A549 (cell line): Measurements from ENCODE around the gene AK8. TPM values are rescaled to one million over a fixed set of nuclear protein-coding genes. Genes with fewer than 3 reads are reported as not detected.

Experiments
- ATAC-seq, 2 experiments: fragments of 200-7000 bp in 1 of 2; fragments of >200 bp in 1 of 2; cut with Nextera tagmentation in 1 of 2; cut with Tn5 transposase in 1 of 2; 3 replicates each; pipeline versions ENCODE4 v1.8.0 to v1.9.1; 2018 to 2020; ENCODE audit warnings: mild to moderate bottlenecking in 1 of 2, moderate library complexity in 1 of 2
- CTCF ChIA-PET: fragments of 300-600 bp; sonication (Branson Sonifier 250); formaldehyde crosslinking; extraction: SDS; loops from one replicate; lab custom pipeline; 2021; ENCODE audit warnings: antibody characterized with exemption, inconsistent platforms; lab: Yijun Ruan, JAX
- POLR2A ChIA-PET: fragments of 350-600 bp; formaldehyde crosslinking; extraction: SDS; loops from one replicate; lab custom pipeline; 2021; ENCODE audit warnings: antibody characterized with exemption, inconsistent platforms; lab: Yijun Ruan, JAX
- DNase-seq, 2 experiments: peaks; one replicate each; pipeline versions ENCODE4 v3.0.0 to v3.0.0-alpha.2; 2011 to 2016; ENCODE audit warnings: low read depth in 1 of 2, low spot score in 1 of 2
- FAIRE-seq: peaks from 2 replicates; lab custom pipeline; 2011; peaks lifted over from hg19 to GRCh38; lab: Jason Lieb, UNC
- H3K27ac ChIP-seq, 2 experiments: fragments of >200 bp; sonication (Bioruptor Twin); formaldehyde crosslinking; 3 replicates each; pipeline ENCODE4 v1.5.1; 2016 to 2017
- H3K4me1 ChIP-seq: fragments of >200 bp; sonication (Bioruptor Twin); formaldehyde crosslinking; 3 replicates; pipeline ENCODE4 v1.6.1; 2016
- H3K4me2 ChIP-seq: fragments of >200 bp; sonication (Bioruptor Twin); formaldehyde crosslinking; 3 replicates; pipeline ENCODE4 v1.6.1; 2016
- H3K4me3 ChIP-seq: fragments of >200 bp; sonication (Bioruptor Twin); formaldehyde crosslinking; 3 replicates; pipeline ENCODE4 v1.5.1; 2016
- H3K9me3 ChIP-seq: fragments of >200 bp; sonication (Bioruptor Twin); formaldehyde crosslinking; 3 replicates; pipeline ENCODE4 v1.6.1; 2016
- CHD2 ChIP-seq: fragments of 150-350 bp; IDR thresholded peaks from 2 replicates; pipeline ENCODE4 v1.6.1; 2014; ENCODE audit warnings: low read length; ENCODE audit not compliant: partially characterized antibody
- CHD4 ChIP-seq: fragments of 200-600 bp; sonication (generic); IDR thresholded peaks from 2 replicates; pipeline ENCODE4 v1.6.1; 2016; ENCODE audit warnings: antibody characterized with exemption, mild to moderate bottlenecking, borderline replicate concordance
- CTCF ChIP-seq: fragments of >200 bp; sonication (Bioruptor Twin); formaldehyde crosslinking; IDR thresholded peaks from 3 replicates; pipeline ENCODE4 v1.5.1; 2016
- FOXS1 ChIP-seq: fragments of 250-450 bp; sonication (Bioruptor Pico); IDR thresholded peaks from 2 replicates; pipeline ENCODE4 v1.5.0; 2020; ENCODE audit warnings: mild to moderate bottlenecking, moderate library complexity
- NPAS2 ChIP-seq: fragments of 250-450 bp; sonication (Bioruptor Pico); IDR thresholded peaks from 2 replicates; pipeline ENCODE4 v1.8.0; 2022; ENCODE audit warnings: mild to moderate bottlenecking, moderate library complexity, borderline replicate concordance
- PHF8 ChIP-seq: fragments of 200-600 bp; sonication (generic); IDR thresholded peaks from 2 replicates; pipeline ENCODE4 v1.6.1; 2016; ENCODE audit warnings: low read depth, mild to moderate bottlenecking, antibody characterized with exemption, moderate library complexity, borderline replicate concordance
- POLR2A ChIP-seq: IDR thresholded peaks from 2 replicates; pipeline ENCODE4 v1.6.1; 2012; ENCODE audit warnings: mild to moderate bottlenecking, low read length
- RAD21 ChIP-seq, 2 experiments: fragments of >200 bp in 1 of 2; sonication (Bioruptor Twin) in 1 of 2; formaldehyde crosslinking in 1 of 2; IDR thresholded peaks in 1 of 2; conservative IDR thresholded peaks in 1 of 2; 2 replicates in 1 of 2; 3 replicates in 1 of 2; pipeline ENCODE4 v1.6.1; 2012 to 2018; ENCODE audit warnings: inconsistent platforms in 1 of 2
- SMC3 ChIP-seq: fragments of >200 bp; sonication (Bioruptor Twin); formaldehyde crosslinking; IDR thresholded peaks from 3 replicates; pipeline ENCODE4 v1.6.1; 2018; ENCODE audit warnings: inconsistent platforms
- TFCP2L1 ChIP-seq: fragments of 250-450 bp; sonication (Bioruptor Pico); IDR thresholded peaks from 2 replicates; pipeline ENCODE4 v1.5.0; 2021; ENCODE audit warnings: mild to moderate bottlenecking
- WGBS: methylation state at CpG from one replicate; pipeline ENCODE4 v1.1.6; 2017; ENCODE audit errors: missing lambda C conversion rate; 5-methylcytosine and 5-hydroxymethylcytosine counted together
- polyA plus RNA-seq, 4 experiments: library from polyadenylated mRNA; depleted of rRNA in 3 of 4; stranded (reverse); fragments of >200 nt; fragmentation: RNase III in 1 of 4; extraction: RNeasy Plus Mini Kit Qiagen cat#74134 plus additional on column Dnase treatment in 1 of 4; gene quantifications; 2 replicates in 3 of 4; 3 replicates in 1 of 4; pipeline ENCODE4 v1.2.3, GENCODE V29; 2011 to 2017
- TF ChIP-seq, protein P1 (sequence below): IDR thresholded peaks from 2 replicates; pipeline ENCODE4 v1.6.1; 2012; ENCODE audit warnings: low read depth, borderline replicate concordance
- TF ChIP-seq, protein P2 (sequence below): fragments of 250-450 bp; sonication (Bioruptor Pico); IDR thresholded peaks from 2 replicates; pipeline ENCODE4 v1.5.0; 2020; ENCODE audit warnings: low read depth, mild to moderate bottlenecking, moderate library complexity

The AK8 gene
- polyA plus RNA-seq, 2 of the 4 experiments (the other 2 are of a cell fraction), result 0.61 to 0.63 TPM

- FAIRE-seq (no peak), DNase-seq (no peak), ATAC-seq (no peak)
- Histone ChIP-seq H3K4me2 (no peak overlapping the region), H3K4me1 (0 out of 3 replicates have a peak, but pooled peaks cover 3% of the 10 kb centered on the region), H3K4me3 (no peak overlapping the region), H3K9me3 (no peaks in the 10 kb centered on the region), H3K27ac (no peak overlapping the region)
- no peak for TF ChIP-seq CHD2
- TF ChIP-seq, protein P1, sequence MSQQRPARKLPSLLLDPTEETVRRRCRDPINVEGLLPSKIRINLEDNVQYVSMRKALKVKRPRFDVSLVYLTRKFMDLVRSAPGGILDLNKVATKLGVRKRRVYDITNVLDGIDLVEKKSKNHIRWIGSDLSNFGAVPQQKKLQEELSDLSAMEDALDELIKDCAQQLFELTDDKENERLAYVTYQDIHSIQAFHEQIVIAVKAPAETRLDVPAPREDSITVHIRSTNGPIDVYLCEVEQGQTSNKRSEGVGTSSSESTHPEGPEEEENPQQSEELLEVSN, result no peak
- no peak for TF ChIP-seq TFCP2L1
- TF ChIP-seq NPAS2 (CRISPR knock-in tag), result no peak
- WGBS, result 70% methylated on average over 19 of the region's 20 CpGs
- ChIA-PET CTCF (no interaction called here), POLR2A (no interaction called here)
These were observed 73.3 kb downstream of the AK8 start for GRCh38 chr9:132804576-132805295.

DNA sequence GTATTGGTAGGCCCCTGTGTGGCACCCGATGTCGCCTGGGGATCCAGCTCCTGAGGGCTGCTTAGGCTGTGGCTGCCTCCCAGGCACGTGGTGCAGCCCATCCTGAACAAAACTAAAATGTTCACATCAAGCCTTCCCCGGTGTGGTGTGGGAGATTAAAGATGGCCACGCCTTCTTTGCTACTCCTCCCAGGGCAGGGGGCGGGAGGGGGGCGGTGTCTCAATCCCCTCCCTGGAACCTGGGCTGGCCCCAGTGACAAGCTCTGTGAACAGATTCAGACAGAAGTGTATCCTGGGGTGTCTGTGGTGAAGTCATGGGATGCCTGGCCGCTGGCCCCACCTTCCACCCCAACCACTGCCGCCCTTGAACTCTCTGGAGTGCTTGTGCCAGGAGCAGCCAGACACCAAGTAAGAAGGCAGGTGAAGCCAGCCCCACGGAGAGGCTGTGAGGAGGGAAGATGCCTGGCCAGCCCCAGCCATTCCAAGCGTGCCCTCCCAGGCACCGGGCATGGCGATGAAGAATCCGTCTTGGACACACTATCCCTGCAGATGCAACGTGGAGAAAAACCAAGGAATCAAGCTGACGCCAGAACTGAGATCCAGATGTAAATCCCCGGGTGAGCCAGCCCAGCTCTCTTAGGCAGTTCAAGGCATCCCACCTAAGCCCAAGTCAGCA lies 75.8 kb downstream of the AK8 start:
- POLR2A ChIA-PET, result no interaction called here
- 57% methylated on average over 15 of the region's 17 CpGs for WGBS
- DNase-seq (no peak), ATAC-seq (no peak), FAIRE-seq (no peak)
- Histone ChIP-seq H3K27ac (no peak overlapping the region), H3K9me3 (no peaks in the 10 kb centered on the region), H3K4me1 (0 out of 3 replicates have a peak, but pooled peaks cover 3% of the 10 kb centered on the region), H3K4me2 (no peak overlapping the region), H3K4me3 (no peak overlapping the region)
- CTCF ChIA-PET, result interaction anchor here (0.5 to 2.2 kb wide), 6 partner anchors 18 to 392 kb away, joined by 3 to 8 read pairs (median 4); partner anchors contain the start of gene CFAP77
- no peak for TF ChIP-seq FOXS1 (CRISPR knock-in tag)

GRCh38 chr9:132801659-132802058 lies 76.4 kb downstream of the AK8 start:
- FAIRE-seq, result no peak
- 62% methylated on average over 4 of the region's 4 CpGs for WGBS
- no peak for ATAC-seq
- no peak overlapping the region for H3K4me3 ChIP-seq
- 0 out of 3 replicates have a peak, but pooled peaks cover 3% of the 10 kb centered on the region for H3K4me1 ChIP-seq
- ChIA-PET CTCF (interaction anchor here (1.2 to 2.2 kb wide), 3 partner anchors 18 to 295 kb away, joined by 3 to 8 read pairs (median 4); no protein-coding TSS in a partner anchor), POLR2A (no interaction called here)
- no peak for TF ChIP-seq CHD2
- TF ChIP-seq PHF8, result no peak
- H3K9me3 ChIP-seq, result no peaks in the 10 kb centered on the region
- H3K27ac ChIP-seq, result no peak overlapping the region
- no peak for DNase-seq
- H3K4me2 ChIP-seq, result no peak overlapping the region

- Histone ChIP-seq H3K4me2 (peak overlapping the region; percentile 63), H3K27ac (no peak overlapping the region), H3K9me3 (no peaks in the 10 kb centered on the region), H3K4me3 (no peak overlapping the region), H3K4me1 (0 out of 3 replicates have a peak, but pooled peaks cover 3% of the 10 kb centered on the region)
- ChIA-PET POLR2A (no interaction called here), CTCF (interaction anchor here (0.6 to 1.9 kb wide), 27 partner anchors 8 to 392 kb away, joined by 3 to 12 read pairs (median 4); no protein-coding TSS in a partner anchor)
- TF ChIP-seq, protein P2, sequence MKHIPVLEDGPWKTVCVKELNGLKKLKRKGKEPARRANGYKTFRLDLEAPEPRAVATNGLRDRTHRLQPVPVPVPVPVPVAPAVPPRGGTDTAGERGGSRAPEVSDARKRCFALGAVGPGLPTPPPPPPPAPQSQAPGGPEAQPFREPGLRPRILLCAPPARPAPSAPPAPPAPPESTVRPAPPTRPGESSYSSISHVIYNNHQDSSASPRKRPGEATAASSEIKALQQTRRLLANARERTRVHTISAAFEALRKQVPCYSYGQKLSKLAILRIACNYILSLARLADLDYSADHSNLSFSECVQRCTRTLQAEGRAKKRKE (CRISPR knock-in tag), result no peak
- TF ChIP-seq CHD4, result no peak
- TF ChIP-seq SMC3, result peak; percentile 74
- TF ChIP-seq RAD21 (conservative IDR thresholded peaks at IDR 0.05 in 1 of 2, IDR thresholded peaks at IDR 0.05 in 1 of 2), result peak; percentile 91 to 93
- TF ChIP-seq CTCF, result peak; percentile 83
- TF ChIP-seq POLR2A, result no peak
- peak; percentile 51 to 81 for DNase-seq
- WGBS, result 20% methylated on average over 19 of the region's 22 CpGs
- peak; percentile 82 to 92 for ATAC-seq
- FAIRE-seq, result no peak
These were observed 77.9 kb downstream of the AK8 start for GRCh38 chr9:132800038-132800648.
